HG02763 (cell line): ENCODE results near the gene KIF5B.
"Not testable (repeated sequence)": the region's sequence is repeated elsewhere in the genome, so short reads cannot be mapped to it uniquely, and the experiment has no call there.

Experiments used
- ATAC-seq: cut with Tn5 transposase; IDR thresholded peaks from one replicate; pipeline ENCODE4 v1.9.1; 2021; ENCODE audit warnings: mild to moderate bottlenecking, moderate library complexity; ENCODE audit not compliant: unreplicated experiment

Gene KIF5B

DNA sequence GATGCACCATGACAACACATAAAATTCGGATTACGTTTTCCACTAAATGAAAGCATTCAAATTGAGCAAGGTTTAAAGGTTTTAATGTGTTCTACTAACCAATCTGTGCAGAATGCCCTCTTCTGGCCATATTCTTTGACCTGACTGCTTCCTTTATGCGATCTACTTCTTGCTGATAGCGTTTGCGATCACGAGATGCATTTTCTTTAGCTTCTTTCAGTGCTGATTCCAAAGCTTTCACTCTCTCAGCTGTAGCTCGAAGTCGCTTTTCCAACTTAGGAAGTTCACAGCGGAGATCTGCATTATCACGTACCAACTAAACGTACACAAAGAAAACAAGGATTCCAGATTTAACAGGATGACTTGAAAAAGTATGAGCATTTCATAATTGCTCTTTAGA is 39.2 kb downstream of the KIF5B start:
- ATAC-seq = no peak

GRCh38 chr10:32015386-32015785 is 40.8 kb downstream of the KIF5B start:
- ATAC-seq = no peak

- no peak for ATAC-seq
Observed at GRCh38 chr10:32007026-32007425, 49.2 kb downstream of the KIF5B start.

DNA sequence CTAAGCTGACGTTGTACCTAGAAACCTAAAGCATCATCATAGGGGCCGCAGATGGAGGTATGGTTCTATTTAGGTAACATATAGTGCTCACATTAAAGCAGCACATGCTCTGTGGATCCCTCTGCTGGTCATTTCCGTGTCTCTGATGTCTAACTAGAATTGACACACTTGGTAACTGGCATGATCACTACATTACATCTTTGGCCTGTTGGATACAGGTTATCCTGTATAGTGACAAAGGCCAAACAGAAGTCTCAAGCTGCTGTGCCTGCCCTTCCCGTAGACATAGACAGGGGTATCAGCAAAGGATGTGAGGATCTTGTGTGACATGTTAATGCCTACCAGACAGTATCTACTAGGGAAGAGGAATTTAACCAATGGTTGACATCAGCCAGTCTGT is 51.2 kb downstream of the KIF5B start:
- ATAC-seq = no peak

GRCh38 chr10:32004161-32004591 is 52.0 kb downstream of the KIF5B start:
- no peak for ATAC-seq

GRCh38 chr10:32002531-32002930 is 53.7 kb downstream of the KIF5B start:
- ATAC-seq = no peak

GRCh38 chr10:32000937-32001336 is 55.3 kb downstream of the KIF5B start:
- no peak for ATAC-seq

- ATAC-seq = no peak
Observed at GRCh38 chr10:31999836-32000235, 56.4 kb downstream of the KIF5B start.

DNA sequence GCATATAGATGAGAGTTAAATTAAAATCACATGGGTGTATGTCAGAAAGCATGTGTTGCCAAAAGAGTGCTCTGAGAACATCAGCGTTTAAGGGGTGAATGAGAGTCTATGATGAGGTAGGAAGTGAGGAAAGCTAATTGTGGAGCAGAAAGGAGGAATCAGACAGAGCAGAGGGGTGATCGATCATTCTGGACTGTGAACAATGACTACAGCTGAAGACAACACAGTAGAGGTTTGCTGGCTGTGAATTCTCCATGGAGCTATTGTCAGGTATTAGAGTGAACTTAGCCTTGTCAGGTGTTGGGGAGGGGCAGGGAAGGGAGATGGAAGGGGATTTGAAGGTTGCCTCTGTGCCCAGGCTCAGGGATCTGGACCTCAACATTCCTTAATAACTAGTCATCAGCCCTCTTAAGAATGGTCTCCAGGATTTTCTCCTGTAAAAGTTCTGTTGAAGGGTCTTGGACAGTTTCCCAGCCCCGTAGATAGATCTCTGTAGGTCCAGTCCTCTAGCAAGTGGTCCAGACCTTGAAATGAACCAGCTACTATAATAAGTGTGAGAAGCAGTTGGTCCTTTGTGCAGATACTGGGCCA is 57.1 kb downstream of the KIF5B start:
- ATAC-seq = no peak

DNA sequence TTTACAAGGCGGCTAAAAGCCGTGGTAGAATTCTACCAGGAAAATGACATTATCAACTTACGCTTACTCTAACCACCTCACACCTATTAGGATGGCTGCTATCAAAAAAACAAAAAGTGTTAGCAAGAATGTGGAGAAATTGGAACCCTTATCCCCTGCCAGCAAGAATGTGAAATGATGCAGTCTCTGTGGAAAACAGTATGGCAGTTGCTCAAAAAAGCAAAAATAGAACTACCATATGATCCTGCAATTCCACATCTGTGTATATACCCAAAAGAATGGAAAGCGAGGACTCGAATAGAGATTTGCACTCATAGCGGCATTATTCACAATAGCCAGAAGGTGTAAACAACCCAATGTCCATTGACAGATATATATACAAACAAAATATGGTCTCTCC is 61.3 kb downstream of the KIF5B start:
- ATAC-seq = no peak

DNA sequence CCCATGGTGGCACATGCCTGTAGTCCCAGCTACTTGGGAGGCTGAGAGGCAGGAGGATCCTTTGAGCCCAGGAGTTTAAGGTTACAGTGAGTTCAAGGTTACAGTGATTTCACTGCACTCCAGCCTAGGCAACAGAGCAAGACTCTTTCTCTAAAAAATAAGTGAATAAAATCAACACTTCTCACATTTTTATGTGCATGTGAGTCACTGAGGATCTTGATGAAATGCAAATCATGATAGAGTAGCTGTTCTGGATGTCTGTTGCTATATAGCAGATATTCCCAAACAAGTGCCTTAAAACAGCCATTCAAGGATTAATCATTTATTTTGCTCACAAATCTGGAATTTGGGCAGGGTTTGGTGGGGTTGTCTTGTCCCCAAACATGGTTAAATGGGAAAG is 65.3 kb downstream of the KIF5B start:
- no peak for ATAC-seq

GRCh38 chr10:31987786-31988185 is 68.4 kb downstream of the KIF5B start:
- ATAC-seq = not testable (repeated sequence)

DNA sequence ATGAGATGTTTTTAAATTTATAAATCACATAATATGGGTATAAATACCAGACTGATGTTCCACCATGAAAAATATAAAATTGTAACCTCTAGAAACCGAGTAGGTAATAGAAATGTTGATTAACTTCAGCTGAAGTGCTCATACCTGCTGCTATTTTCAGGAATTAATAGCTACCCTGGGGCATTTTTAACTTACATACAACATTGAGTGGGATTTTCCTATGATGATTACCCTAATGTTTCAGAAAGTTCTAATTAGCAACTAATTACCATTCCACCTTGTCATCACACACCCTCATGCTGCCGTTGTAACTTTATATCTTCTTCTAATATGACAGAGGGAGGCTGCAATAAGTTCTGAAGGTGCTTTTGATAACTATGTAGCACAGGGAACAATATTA is 74.1 kb downstream of the KIF5B start:
- ATAC-seq = no peak

DNA sequence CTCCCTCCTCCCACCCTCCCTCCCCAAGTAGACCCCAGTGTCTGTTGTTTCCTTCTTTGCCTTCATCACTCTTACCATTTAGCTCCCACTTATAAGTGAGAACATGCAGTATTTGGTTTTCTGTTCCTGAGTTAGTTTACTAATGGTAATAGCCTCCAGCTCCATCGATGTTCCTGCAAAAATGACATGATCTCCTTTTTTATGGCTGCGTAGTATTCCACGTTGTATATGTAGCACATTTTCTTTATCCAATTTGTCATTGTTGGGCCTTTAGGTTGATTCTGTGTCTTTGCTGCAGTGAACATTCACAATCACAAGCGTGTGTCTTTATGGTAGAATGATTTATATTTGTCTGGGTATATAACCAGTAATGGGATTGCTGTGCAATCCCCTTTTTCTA is 75.8 kb downstream of the KIF5B start:
- ATAC-seq = no peak

- not testable (repeated sequence) for ATAC-seq
Observed at GRCh38 chr10:31979071-31979470, 77.2 kb downstream of the KIF5B start.

GRCh38 chr10:31978156-31978483 is 78.1 kb downstream of the KIF5B start:
- ATAC-seq = no peak

- ATAC-seq = no peak
Observed at GRCh38 chr10:31977440-31978155, 78.6 kb downstream of the KIF5B start.

- ATAC-seq = no peak
Observed at GRCh38 chr10:31975157-31975765, 81.0 kb downstream of the KIF5B start.

GRCh38 chr10:31974434-31975124 is 81.6 kb downstream of the KIF5B start:
- no peak for ATAC-seq

GRCh38 chr10:31972519-31973041 is 83.6 kb downstream of the KIF5B start:
- ATAC-seq = no peak

- ATAC-seq = not testable (repeated sequence)
Observed at GRCh38 chr10:31969847-31970246, 86.4 kb downstream of the KIF5B start.

- no peak for ATAC-seq
Observed at GRCh38 chr10:31963589-31963980, 92.6 kb downstream of the KIF5B start.
